ENCODE results near the gene PRDM11. TPM values are rescaled to one million over a fixed set of nuclear protein-coding genes. Genes with fewer than 3 reads are reported as not detected.

The PRDM11 gene
- total RNA-seq, 1 experiment from 2014 or later, result 10.7 TPM

GRCh38 chr11:45274206-45274605 lies 127.8 kb downstream of the PRDM11 start:
- Histone ChIP-seq H3K4me3 (no peak overlapping the region), H4K20me1 (ENCODE audit: insufficient read depth) (no peaks in the 10 kb centered on the region), H3K27ac (no peak overlapping the region), H3K9me3 (ENCODE audit: insufficient read depth, low read depth) (no peaks in the 10 kb centered on the region), H3K4me1 (replicated peaks; ENCODE audit: insufficient read depth) (no peaks in the 10 kb centered on the region), H3F3A (ENCODE audit: insufficient read depth, low read depth) (no peaks in the 10 kb centered on the region), H3K9me2 (ENCODE audit: insufficient read depth) (no peaks in the 10 kb centered on the region), H3K27me3 (ENCODE audit: insufficient read depth, low read depth) (peaks cover 44% of the 10 kb centered on the region), H3K79me2 (ENCODE audit: low read depth) (no peaks in the 10 kb centered on the region), H3K36me3 (ENCODE audit: low read depth) (no peaks in the 10 kb centered on the region), H2AFZ (no peak overlapping the region), H3K4me2 (no peak overlapping the region)
- no TSS peak for BruUV-seq (replicated peaks)
- DNase-seq, result no peak
- CTCF ChIA-PET, result no interaction called here
- POLR2A ChIA-PET (ENCODE audit: unreplicated experiment), result no interaction called here
- intact Hi-C loops (cut with micrococcal nuclease; ENCODE audit: unreplicated experiment), result no loop called here
- TF ChIP-seq CTCF (conservative IDR thresholded peaks at IDR 0.05), result no peak
- TF ChIP-seq EZH2 (IDR thresholded peaks at IDR 0.05; ENCODE audit: low read depth), result no peak

- POLR2A ChIA-PET (ENCODE audit: unreplicated experiment), result no interaction called here
Observed at GRCh38 chr11:45275828-45276227, 129.4 kb downstream of the PRDM11 start.

GRCh38 chr11:45278714-45279113 lies 132.3 kb downstream of the PRDM11 start:
- intact Hi-C loops (cut with micrococcal nuclease; ENCODE audit: unreplicated experiment), result no loop called here
- no peaks in the 10 kb centered on the region for H3F3A ChIP-seq (ENCODE audit: insufficient read depth, low read depth)
- DNase-seq, result no peak
- no peaks in the 10 kb centered on the region for H3K79me2 ChIP-seq (ENCODE audit: low read depth)
- H3K27ac ChIP-seq, result no peak overlapping the region
- CTCF ChIA-PET, result no interaction called here
- TF ChIP-seq CTCF (conservative IDR thresholded peaks at IDR 0.05) (no peak), EZH2 (IDR thresholded peaks at IDR 0.05; ENCODE audit: low read depth) (no peak)
- H3K9me2 ChIP-seq (ENCODE audit: insufficient read depth), result no peaks in the 10 kb centered on the region
- no TSS peak for BruUV-seq (replicated peaks)
- peaks cover 58% of the 10 kb centered on the region for H3K27me3 ChIP-seq (ENCODE audit: insufficient read depth, low read depth)
- no peak overlapping the region for H3K4me2 ChIP-seq
- no peak overlapping the region for H2AFZ ChIP-seq
- H3K4me1 ChIP-seq (replicated peaks; ENCODE audit: insufficient read depth), result no peaks in the 10 kb centered on the region
- H3K4me3 ChIP-seq, result no peak overlapping the region
- H3K36me3 ChIP-seq (ENCODE audit: low read depth), result no peaks in the 10 kb centered on the region
- POLR2A ChIA-PET (ENCODE audit: unreplicated experiment), result no interaction called here
- no peaks in the 10 kb centered on the region for H4K20me1 ChIP-seq (ENCODE audit: insufficient read depth)
- no peaks in the 10 kb centered on the region for H3K9me3 ChIP-seq (ENCODE audit: insufficient read depth, low read depth)

More at GRCh38 chr11:45275828-45276227, 129.4 kb downstream of the PRDM11 start:
- H3K9me3 ChIP-seq (ENCODE audit: insufficient read depth, low read depth), result no peaks in the 10 kb centered on the region
- H4K20me1 ChIP-seq (ENCODE audit: insufficient read depth), result no peaks in the 10 kb centered on the region
- CTCF ChIA-PET, result no interaction called here
- H3K27me3 ChIP-seq (ENCODE audit: insufficient read depth, low read depth), result peaks cover 43% of the 10 kb centered on the region
- no peak for TF ChIP-seq EZH2 (IDR thresholded peaks at IDR 0.05; ENCODE audit: low read depth)
- TF ChIP-seq CTCF (conservative IDR thresholded peaks at IDR 0.05), result no peak
- no peaks in the 10 kb centered on the region for H3K36me3 ChIP-seq (ENCODE audit: low read depth)
- H3K27ac ChIP-seq, result no peak overlapping the region
- no peak for DNase-seq
- no peak overlapping the region for H2AFZ ChIP-seq
- no peaks in the 10 kb centered on the region for H3F3A ChIP-seq (ENCODE audit: insufficient read depth, low read depth)
- H3K9me2 ChIP-seq (ENCODE audit: insufficient read depth), result no peaks in the 10 kb centered on the region
- no peak overlapping the region for H3K4me3 ChIP-seq
- no peaks in the 10 kb centered on the region for H3K79me2 ChIP-seq (ENCODE audit: low read depth)
- intact Hi-C loops (cut with micrococcal nuclease; ENCODE audit: unreplicated experiment), result no loop called here
- no TSS peak for BruUV-seq (replicated peaks)
- no peak overlapping the region for H3K4me2 ChIP-seq
- no peaks in the 10 kb centered on the region for H3K4me1 ChIP-seq (replicated peaks; ENCODE audit: insufficient read depth)

All from PC-9 (cell line).